Activated CD4-positive, CD25-positive, alpha-beta regulatory T cell treated with anti-CD3 and anti-CD28 coated beads, Interleukin-2, amount 50 U/mL, for 16 hours (primary cell): ENCODE results near the gene TPGS2.
A peak's percentile ranks its signal among the peaks of the same experiment; 100 is the strongest.
"Not testable (repeated sequence)": the region's sequence is repeated elsewhere in the genome, so short reads cannot be mapped to it uniquely, and the experiment has no call there.

Experiments
- DNase-seq: peaks from one replicate; pipeline ENCODE4 v3.0.0-alpha.2; 2020; ENCODE audit warnings: low read depth, low spot score

TPGS2 gene

GRCh38 chr18:36825526-36825925, 3.3 kb downstream of the TPGS2 start:
- DNase-seq, result no peak

GRCh38 chr18:36821681-36822080, 7.1 kb downstream of the TPGS2 start:
- no peak for DNase-seq

- DNase-seq, result no peak
Observed at GRCh38 chr18:36819621-36820020, 9.2 kb downstream of the TPGS2 start.

- DNase-seq, result no peak
Observed at GRCh38 chr18:36818652-36819051, 10.2 kb downstream of the TPGS2 start.

GRCh38 chr18:36817039-36817438, 11.8 kb downstream of the TPGS2 start:
- no peak for DNase-seq

- DNase-seq, result not testable (repeated sequence)
Observed at GRCh38 chr18:36816096-36816495, 12.7 kb downstream of the TPGS2 start.

GRCh38 chr18:36814994-36815393, 13.8 kb downstream of the TPGS2 start:
- DNase-seq, result no peak

GRCh38 chr18:36813824-36814223, 15.0 kb downstream of the TPGS2 start:
- no peak for DNase-seq

- DNase-seq, result no peak
Observed at GRCh38 chr18:36813101-36813775, 15.6 kb downstream of the TPGS2 start.

- no peak for DNase-seq
Observed at GRCh38 chr18:36812678-36813077, 16.1 kb downstream of the TPGS2 start.

- no peak for DNase-seq
Observed at GRCh38 chr18:36811955-36812354, 16.8 kb downstream of the TPGS2 start.

GRCh38 chr18:36811430-36811829, 17.4 kb downstream of the TPGS2 start:
- no peak for DNase-seq

- DNase-seq, result peak; percentile 4
Observed at GRCh38 chr18:36809590-36810381, 19.0 kb downstream of the TPGS2 start.

- no peak for DNase-seq
Observed at GRCh38 chr18:36808681-36809080, 20.1 kb downstream of the TPGS2 start.

GRCh38 chr18:36805105-36805504, 23.7 kb downstream of the TPGS2 start:
- DNase-seq, result no peak

- no peak for DNase-seq
Observed at GRCh38 chr18:36798738-36799473, 29.9 kb downstream of the TPGS2 start.

GRCh38 chr18:36792634-36793283, 36.0 kb downstream of the TPGS2 start:
- DNase-seq, result no peak

GRCh38 chr18:36786686-36787085, 42.1 kb downstream of the TPGS2 start:
- no peak for DNase-seq

- no peak for DNase-seq
Observed at GRCh38 chr18:36783792-36784191, 45.0 kb downstream of the TPGS2 start.

- no peak for DNase-seq
Observed at GRCh38 chr18:36782710-36783109, 46.1 kb downstream of the TPGS2 start.

- no peak for DNase-seq
Observed at GRCh38 chr18:36780748-36781147, 48.1 kb downstream of the TPGS2 start.

- DNase-seq, result no peak
Observed at GRCh38 chr18:36777566-36777965, 51.2 kb downstream of the TPGS2 start.
